Upper lobe of left lung (tissue), 6 donors: ENCODE measurements around the gene EXOC3. TPM values are rescaled to one million over a fixed set of nuclear protein-coding genes. Genes with fewer than 3 reads are reported as not detected.

ENCODE experiments used
- ATAC-seq, 2 donors: fragments of 200-7000 bp; cut with Tn5 transposase; one replicate each; pipeline ENCODE4 v1.9.1; 2022; ENCODE audit warnings: mild to moderate bottlenecking in 2 of 2, moderate library complexity in 2 of 2; ENCODE audit not compliant: low FRiP score in 2 of 2
- DNase-seq, 2 donors: peaks; one replicate each; pipeline ENCODE4 v3.0.0-alpha.2; 2019 to 2020
- H3K27ac ChIP-seq, 4 donors: fragments of 200-600 bp; sonication (generic); one replicate each; pipeline ENCODE4 v1.5.1; 2016 to 2019
- H3K27me3 ChIP-seq, 4 donors: fragments of 200-600 bp; sonication (generic); one replicate each; pipeline ENCODE4 v1.5.1; 2017 to 2019
- H3K36me3 ChIP-seq, 4 donors: fragments of 200-600 bp; sonication (generic); one replicate each; pipeline ENCODE4 v1.5.1; 2016 to 2019
- H3K4me1 ChIP-seq, 4 donors: fragments of 200-600 bp; sonication (generic); one replicate each; pipeline ENCODE4 v1.5.1; 2018 to 2019
- H3K4me3 ChIP-seq, 4 donors: fragments of 200-600 bp; sonication (generic); one replicate each; pipeline ENCODE4 v1.5.1; 2017 to 2019; ENCODE audit warnings: mild to moderate bottlenecking in 2 of 4, moderate library complexity in 1 of 4
- H3K9me3 ChIP-seq, 4 donors: fragments of 200-600 bp; sonication (generic); one replicate each; pipeline ENCODE4 v1.5.1; 2018 to 2019
- EP300 ChIP-seq, 4 donors: sonication (generic); formaldehyde crosslinking; IDR thresholded peaks; one replicate each; pipeline ENCODE4 v1.5.1; 2017; ENCODE audit warnings: antibody characterized with exemption in 4 of 4, control low read depth in 2 of 4
- POLR2A ChIP-seq, 4 donors: fragments of 450-650 bp; IDR thresholded peaks; one replicate each; pipeline ENCODE4 v1.5.1; 2016 to 2017; ENCODE audit warnings: antibody characterized with exemption in 4 of 4, mild to moderate bottlenecking in 2 of 4
- POLR2AphosphoS5 ChIP-seq, 2 donors: sonication (generic); formaldehyde crosslinking; IDR thresholded peaks; one replicate each; pipeline ENCODE4 v1.5.1; 2017; ENCODE audit warnings: antibody characterized with exemption in 2 of 2
- WGBS, 2 donors: methylation state at CpG; one replicate each; pipeline ENCODE4 v1.1.5; 2017 to 2018; 5-methylcytosine and 5-hydroxymethylcytosine counted together
- total RNA-seq, 6 donors: library from RNA; depleted of rRNA in 4 of 6; stranded (reverse); fragments of >200 nt in 4 of 6; gene quantifications; one replicate each; pipeline versions ENCODE4 v1.1.0 to v1.2.1, GENCODE V29; 2016 to 2021
- TF ChIP-seq, protein P1 (sequence below), 6 experiments: fragments of 450-650 bp in 4 of 6; fragments of 200-600 bp in 2 of 6; sonication (generic) in 2 of 6; IDR thresholded peaks; one replicate each; pipeline ENCODE4 v1.5.1; 2016 to 2019; ENCODE audit warnings: antibody characterized with exemption in 6 of 6
- donor health status: DM: no; HTN: no; CAD: no; lungs with moderate emphysema.
- donor health status: DM: no; HTN: yes; CAD: no; lungs with severe emphysema.

EXOC3 gene
- total RNA-seq, 6 donors from 2014 or later, result 43.6 to 149 (median 64.5) TPM

DNA sequence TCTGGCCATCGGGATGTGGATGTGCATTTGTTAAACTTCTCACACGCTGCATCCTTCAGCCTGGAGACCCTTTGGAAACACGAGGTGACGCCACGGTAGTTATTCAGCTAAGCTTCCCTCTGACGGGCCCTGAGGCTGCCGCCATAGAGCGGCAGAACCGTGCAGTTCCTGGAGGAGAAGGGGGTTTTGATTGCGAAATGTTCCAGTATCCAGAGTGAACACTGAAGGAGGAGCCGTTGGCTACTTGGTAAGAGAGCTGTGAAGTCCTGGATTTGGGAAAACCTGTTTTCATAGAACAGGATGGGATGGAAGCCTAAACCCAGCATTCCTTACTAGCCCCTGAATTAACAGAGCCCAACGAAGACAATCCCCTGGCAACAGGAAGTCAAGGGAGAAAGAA lies 23.0 kb upstream of the EXOC3 start:
- H3K9me3 ChIP-seq, result no peaks in the 10 kb centered on the region
- TF ChIP-seq, protein P1, sequence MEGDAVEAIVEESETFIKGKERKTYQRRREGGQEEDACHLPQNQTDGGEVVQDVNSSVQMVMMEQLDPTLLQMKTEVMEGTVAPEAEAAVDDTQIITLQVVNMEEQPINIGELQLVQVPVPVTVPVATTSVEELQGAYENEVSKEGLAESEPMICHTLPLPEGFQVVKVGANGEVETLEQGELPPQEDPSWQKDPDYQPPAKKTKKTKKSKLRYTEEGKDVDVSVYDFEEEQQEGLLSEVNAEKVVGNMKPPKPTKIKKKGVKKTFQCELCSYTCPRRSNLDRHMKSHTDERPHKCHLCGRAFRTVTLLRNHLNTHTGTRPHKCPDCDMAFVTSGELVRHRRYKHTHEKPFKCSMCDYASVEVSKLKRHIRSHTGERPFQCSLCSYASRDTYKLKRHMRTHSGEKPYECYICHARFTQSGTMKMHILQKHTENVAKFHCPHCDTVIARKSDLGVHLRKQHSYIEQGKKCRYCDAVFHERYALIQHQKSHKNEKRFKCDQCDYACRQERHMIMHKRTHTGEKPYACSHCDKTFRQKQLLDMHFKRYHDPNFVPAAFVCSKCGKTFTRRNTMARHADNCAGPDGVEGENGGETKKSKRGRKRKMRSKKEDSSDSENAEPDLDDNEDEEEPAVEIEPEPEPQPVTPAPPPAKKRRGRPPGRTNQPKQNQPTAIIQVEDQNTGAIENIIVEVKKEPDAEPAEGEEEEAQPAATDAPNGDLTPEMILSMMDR (IDR thresholded peaks at IDR 0.05), result no peak
- no peak for TF ChIP-seq POLR2A (IDR thresholded peaks at IDR 0.05)
- no peak for TF ChIP-seq POLR2AphosphoS5 (IDR thresholded peaks at IDR 0.05)
- no peak for TF ChIP-seq EP300 (IDR thresholded peaks at IDR 0.05)
- H3K4me1 ChIP-seq, result peaks cover 0 to 21% (median 0%) of the 10 kb centered on the region in 4 donors
- no peak overlapping the region for H3K27ac ChIP-seq
- no peaks in the 10 kb centered on the region for H3K36me3 ChIP-seq
- no peak for DNase-seq
- H3K4me3 ChIP-seq, result no peak overlapping the region
- ATAC-seq, result no peak
- WGBS, 2 donors, result 69 to 74% methylated on average over 12 of the region's 12 CpGs
- H3K27me3 ChIP-seq, result no peaks in the 10 kb centered on the region

DNA sequence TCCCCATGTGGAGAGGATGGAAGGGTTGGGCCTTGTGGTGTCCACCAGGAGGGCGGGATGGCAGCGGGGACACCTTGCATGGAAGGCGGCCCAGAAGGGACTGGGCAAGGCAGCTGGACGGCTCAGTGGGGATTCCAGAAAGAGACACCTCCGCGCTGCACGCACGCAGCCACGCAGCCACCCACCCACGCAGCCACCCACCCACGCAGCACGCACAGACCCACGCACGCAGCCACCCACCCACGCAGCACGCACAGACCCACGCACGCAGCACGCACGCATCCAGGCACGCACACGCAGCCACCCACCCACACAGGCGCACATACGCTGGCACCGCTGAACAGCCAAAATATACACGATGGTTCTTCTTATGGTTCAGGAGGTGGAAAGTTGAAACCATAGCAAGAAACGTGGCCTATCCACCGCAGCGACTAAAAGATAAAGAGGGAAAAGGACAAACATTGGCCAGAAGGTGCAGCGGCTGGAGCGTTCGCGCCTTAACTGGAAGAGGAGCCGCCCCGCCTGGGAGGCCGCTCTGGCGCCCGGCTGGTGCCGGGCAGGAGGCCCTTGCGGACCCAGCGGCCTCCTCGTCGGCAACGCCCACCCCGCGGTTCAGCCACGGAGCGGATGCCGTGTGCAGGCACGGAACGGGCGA lies 22.2 kb upstream of the EXOC3 start:
- 92 to 94% methylated on average over 48 to 52 of the region's 52 CpGs for WGBS, 2 donors
- Histone ChIP-seq H3K4me3 (no peak overlapping the region), H3K27ac (no peak overlapping the region), H3K36me3 (no peaks in the 10 kb centered on the region), H3K4me1 (peaks cover 0 to 13% (median 0%) of the 10 kb centered on the region in 4 donors), H3K9me3 (no peaks in the 10 kb centered on the region), H3K27me3 (no peaks in the 10 kb centered on the region)
- DNase-seq (peak in 1 of 2 donors; percentile 73), ATAC-seq (no peak)
- TF ChIP-seq EP300 (IDR thresholded peaks at IDR 0.05) (no peak), POLR2A (IDR thresholded peaks at IDR 0.05) (no peak)

DNA sequence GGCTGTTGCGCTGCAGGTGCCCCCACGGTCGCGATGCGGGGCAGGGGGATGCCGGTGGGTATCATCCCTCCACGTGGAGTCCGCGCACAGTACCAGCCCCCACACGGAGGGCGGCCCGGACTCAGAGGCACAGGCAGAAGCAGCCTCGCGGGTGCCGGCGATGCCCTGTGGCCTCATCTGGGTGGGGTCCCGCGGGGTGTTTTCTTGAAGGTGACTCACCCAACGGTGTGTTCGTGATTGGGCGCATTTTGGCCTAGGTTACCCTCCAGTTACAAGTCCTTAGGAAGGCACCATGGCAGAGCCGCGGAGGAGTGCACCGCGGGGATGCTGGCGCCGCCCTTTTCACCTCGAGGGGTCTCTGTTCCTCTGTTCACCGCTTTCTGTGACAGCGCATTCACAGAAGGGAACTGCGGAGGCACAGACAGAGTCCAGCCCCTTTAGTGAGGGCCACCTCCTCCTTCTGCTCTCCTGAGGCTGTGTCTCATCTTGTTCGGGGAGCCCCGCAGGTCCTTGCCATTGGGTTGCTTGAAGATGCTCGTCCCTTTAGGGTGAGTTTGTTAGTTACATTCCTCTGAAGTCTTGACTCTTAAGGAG lies 21.6 kb upstream of the EXOC3 start:
- Histone ChIP-seq H3K27me3 (no peaks in the 10 kb centered on the region), H3K9me3 (no peaks in the 10 kb centered on the region), H3K4me3 (no peak overlapping the region), H3K36me3 (no peaks in the 10 kb centered on the region), H3K27ac (no peak overlapping the region), H3K4me1 (peaks cover 0 to 7% (median 0%) of the 10 kb centered on the region in 4 donors)
- 79 to 85% methylated on average over 21 to 34 of the region's 34 CpGs for WGBS, 2 donors
- ATAC-seq (no peak), DNase-seq (peak in 1 of 2 donors; percentile 78)
- no peak for TF ChIP-seq EP300 (IDR thresholded peaks at IDR 0.05)
- no peak for TF ChIP-seq POLR2A (IDR thresholded peaks at IDR 0.05)
- no peak for TF ChIP-seq POLR2AphosphoS5 (IDR thresholded peaks at IDR 0.05)
- TF ChIP-seq, protein P1 (IDR thresholded peaks at IDR 0.05), result no peak

DNA sequence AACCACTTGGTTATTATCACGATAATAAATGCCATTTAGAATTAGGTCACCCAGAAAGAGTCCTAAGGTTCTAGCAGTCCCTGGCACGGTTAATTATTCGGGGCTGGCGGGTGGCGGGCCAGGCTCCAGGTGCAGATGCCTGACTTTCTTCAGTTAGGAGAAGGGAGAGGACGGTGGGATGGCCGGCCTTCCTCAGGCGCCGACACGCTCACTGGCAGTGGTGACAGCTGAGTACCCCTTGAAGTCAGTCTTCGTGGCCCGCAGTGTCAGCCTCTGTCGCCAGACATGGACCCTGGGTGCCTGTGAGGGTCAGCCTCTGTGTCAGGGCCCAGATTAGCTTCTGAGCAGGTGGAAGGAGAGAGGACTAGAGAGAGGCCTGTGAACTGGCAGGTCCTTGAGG lies 21.1 kb upstream of the EXOC3 start:
- Histone ChIP-seq H3K27me3 (no peaks in the 10 kb centered on the region), H3K36me3 (no peaks in the 10 kb centered on the region), H3K4me1 (peaks cover 0 to 5% (median 0%) of the 10 kb centered on the region in 4 donors), H3K9me3 (no peaks in the 10 kb centered on the region), H3K4me3 (no peak overlapping the region), H3K27ac (no peak overlapping the region)
- DNase-seq (no peak), ATAC-seq (no peak)
- TF ChIP-seq POLR2A (IDR thresholded peaks at IDR 0.05) (no peak), EP300 (IDR thresholded peaks at IDR 0.05) (no peak)
- TF ChIP-seq, protein P1 (IDR thresholded peaks at IDR 0.05), result no peak
- 84 to 85% methylated on average over 12 to 13 of the region's 13 CpGs for WGBS, 2 donors

DNA sequence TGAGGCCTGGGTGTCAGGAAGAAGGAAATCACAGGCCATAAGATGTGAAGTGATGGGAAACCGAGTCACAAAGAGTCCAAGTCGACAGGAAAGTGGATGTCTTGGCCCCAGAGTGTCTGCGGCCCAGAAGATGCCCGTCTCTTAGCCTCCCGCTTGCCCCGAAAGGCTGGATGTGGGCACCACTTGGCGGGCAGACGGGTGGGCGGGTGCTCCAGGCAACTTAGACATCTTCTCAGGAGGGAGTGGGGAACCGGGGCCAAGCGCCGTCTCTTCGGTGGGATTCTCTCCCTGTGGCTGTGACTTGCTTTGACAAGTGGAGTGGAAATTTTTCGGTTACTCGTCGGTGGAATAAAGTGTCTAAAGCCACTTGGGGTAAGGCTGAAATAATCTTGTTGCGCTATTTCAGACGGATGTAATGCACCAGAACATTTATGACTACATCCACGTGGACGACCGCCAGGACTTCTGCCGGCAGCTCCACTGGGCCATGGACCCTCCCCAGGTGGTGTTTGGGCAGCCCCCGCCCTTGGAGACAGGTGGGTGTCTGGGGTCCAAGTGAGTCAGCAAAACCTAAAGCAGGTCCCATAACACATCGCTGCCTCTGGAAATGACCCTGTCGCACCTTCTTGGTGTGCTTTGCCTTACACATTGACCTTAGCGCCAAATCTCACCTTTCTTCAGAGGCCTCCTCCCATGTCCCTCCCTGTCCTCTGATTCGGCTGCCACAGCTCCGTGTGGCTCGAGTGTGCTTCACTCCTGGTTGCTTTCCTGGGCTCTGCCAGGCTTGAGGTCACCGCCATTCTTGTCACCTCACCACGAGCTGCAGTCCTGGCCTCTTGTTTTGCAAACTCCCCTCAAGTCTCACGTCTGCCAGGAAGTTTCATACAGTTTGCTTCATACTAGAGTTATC lies 20.4 kb upstream of the EXOC3 start:
- Histone ChIP-seq H3K36me3 (no peaks in the 10 kb centered on the region), H3K27ac (no peak overlapping the region), H3K9me3 (no peaks in the 10 kb centered on the region), H3K4me1 (peaks cover 0 to 5% (median 0%) of the 10 kb centered on the region in 4 donors), H3K27me3 (no peaks in the 10 kb centered on the region), H3K4me3 (no peak overlapping the region)
- ATAC-seq, result no peak
- no peak for DNase-seq
- TF ChIP-seq, protein P1 (IDR thresholded peaks at IDR 0.05), result no peak
- 83 to 85% methylated on average over 31 to 32 of the region's 32 CpGs for WGBS, 2 donors
